Kidney epithelial cell (primary cell): ENCODE data around the gene TSR3. TPM values are rescaled to one million over a fixed set of nuclear protein-coding genes. Genes with fewer than 3 reads are reported as not detected.

Source experiments
- DNase-seq: peaks from one replicate; pipeline ENCODE4 v3.0.0-alpha.2; 2010; ENCODE audit warnings: low read depth
- H3K27me3 ChIP-seq: 2 replicates; pipeline ENCODE4 v1.6.0; 2011; ENCODE audit warnings: low read length; ENCODE audit not compliant: control insufficient read depth, insufficient read depth
- H3K36me3 ChIP-seq: 2 replicates; pipeline ENCODE4 v1.5.1; 2011; ENCODE audit warnings: low read length; ENCODE audit not compliant: control insufficient read depth, insufficient read depth
- H3K4me3 ChIP-seq: 2 replicates; pipeline ENCODE4 v1.5.1; 2011; ENCODE audit warnings: low read depth, mild to moderate bottlenecking, control low read depth, low read length
- CTCF ChIP-seq: IDR thresholded peaks from 2 replicates; pipeline ENCODE4 v1.5.1; 2011; ENCODE audit warnings: mild to moderate bottlenecking, moderate library complexity, low read length, control low read depth, inconsistent platforms; ENCODE audit not compliant: insufficient read depth, poor library complexity, severe bottlenecking
- total RNA-seq: library from RNA; depleted of rRNA; stranded (reverse); fragments of >200 nt; gene quantifications from 2 replicates; pipeline ENCODE4 v1.2.3, GENCODE V29; 2015

TSR3 gene
- total RNA-seq, 1 donor from 2014 or later = 138 TPM

DNA sequence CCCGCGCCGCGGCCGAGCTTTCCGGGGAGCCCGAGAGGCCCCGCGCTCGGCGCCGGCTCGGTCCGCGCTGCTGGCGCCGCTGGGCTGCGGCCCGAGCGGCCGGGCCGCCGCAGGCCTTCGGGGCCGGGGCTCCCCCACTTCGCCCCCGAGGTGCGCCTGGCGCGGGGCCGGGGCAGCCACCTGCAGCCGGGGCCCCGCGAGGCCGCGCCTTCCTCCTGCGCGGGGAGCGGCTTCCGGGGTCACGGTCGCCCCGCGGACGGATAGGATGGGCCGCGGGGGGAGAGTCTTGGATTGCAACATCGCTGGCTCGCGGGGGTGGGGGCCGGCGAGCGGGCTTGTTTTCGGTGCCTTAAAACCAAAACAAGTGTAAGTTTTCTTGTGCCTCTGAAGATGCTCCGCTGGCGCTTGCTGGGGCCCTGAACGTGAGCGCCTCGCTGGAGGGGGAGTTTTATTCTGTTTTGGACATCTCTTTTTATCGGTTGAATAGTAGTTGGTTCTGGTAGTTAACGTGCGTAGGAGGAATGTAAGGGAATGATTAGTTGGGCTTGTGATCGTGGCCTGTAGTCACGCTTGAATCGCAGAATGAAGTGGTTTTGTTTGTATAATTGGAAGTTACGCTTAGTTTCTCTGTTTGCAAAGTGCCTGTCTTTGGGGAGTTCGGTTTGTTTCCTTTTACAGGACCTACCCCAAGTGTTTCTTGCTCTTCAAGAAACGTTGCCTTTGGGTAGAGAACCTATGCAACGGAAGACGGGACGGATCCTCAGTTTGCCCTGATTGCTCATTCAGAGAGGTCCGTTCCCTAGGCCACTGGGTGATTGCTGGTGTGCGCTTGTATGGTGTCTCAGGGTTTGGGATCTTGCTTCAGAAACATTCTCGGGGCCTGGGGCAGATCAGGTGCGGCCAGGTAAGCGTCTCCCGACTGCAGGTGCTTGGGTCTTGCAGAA lies 41.5 kb downstream of the TSR3 start:
- Histone ChIP-seq H3K27me3 (no peaks in the 10 kb centered on the region), H3K4me3 (peak overlapping the region; percentile 87), H3K36me3 (peaks cover 2% of the 10 kb centered on the region)
- no peak for DNase-seq
- TF ChIP-seq CTCF = no peak

- peak; percentile 69 for DNase-seq
- no peak for TF ChIP-seq CTCF
- H3K27me3 ChIP-seq = no peaks in the 10 kb centered on the region
- peaks cover 2% of the 10 kb centered on the region for H3K36me3 ChIP-seq
- peak within 1 kb of the TSS; percentile 87 for H3K4me3 ChIP-seq
Observed at GRCh38 chr16:1308977-1309885, 42.4 kb downstream of the TSR3 start, which contains the start of gene UBE2I. TSS of gene UBE2I (plus strand) at chr16:1309636. CDS start at chr16:1314031, 4,395 bp downstream.

DNA sequence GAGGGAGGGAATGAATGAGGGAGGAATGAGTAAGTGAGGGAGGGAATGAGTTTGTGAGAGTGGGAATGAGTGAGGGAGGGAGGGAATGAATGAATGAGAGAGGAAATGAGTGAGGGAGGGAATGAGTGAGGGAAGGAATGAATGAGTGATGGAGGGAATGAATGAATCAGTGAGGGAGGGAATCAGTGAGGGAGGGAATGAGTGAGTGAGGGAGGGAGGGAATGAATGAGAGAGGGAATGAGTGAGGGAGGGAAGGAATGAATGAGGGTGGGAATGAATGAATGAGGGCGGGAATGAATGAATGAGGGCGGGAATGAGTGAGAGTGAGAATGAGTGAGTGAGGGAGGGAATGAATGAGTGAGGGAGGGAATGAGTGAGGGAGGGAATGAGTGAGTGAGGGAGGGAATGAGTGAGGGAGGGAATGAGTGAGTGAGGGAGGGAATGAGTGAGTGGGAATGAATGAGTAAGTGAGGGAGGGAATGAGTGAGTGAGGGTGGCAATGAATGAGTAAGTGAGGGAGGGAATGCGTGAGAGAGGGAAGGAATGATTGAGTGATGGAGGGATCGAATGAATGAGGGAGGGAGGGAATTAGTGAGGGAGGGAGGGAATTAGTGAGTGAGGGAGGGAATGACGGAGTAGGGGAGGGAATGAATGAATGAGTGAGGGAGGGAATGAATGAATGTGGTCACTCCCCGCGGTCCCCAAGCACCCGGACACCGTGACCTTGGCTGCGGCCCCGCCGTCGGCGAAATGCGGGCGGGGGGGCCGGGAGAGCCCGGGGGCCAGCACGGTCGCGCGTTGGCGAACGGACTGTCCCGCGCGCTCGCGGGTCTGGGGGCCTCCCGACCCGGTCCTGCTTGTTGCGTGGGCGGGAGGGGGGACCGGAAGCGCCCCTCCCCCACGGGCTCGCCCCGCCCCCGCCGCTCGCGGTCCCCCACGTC lies 43.4 kb downstream of the TSR3 start:
- TF ChIP-seq CTCF = no peak
- H3K4me3 ChIP-seq = peak overlapping the region; percentile 58
- H3K36me3 ChIP-seq = peaks cover 2% of the 10 kb centered on the region
- no peak for DNase-seq
- no peaks in the 10 kb centered on the region for H3K27me3 ChIP-seq

DNA sequence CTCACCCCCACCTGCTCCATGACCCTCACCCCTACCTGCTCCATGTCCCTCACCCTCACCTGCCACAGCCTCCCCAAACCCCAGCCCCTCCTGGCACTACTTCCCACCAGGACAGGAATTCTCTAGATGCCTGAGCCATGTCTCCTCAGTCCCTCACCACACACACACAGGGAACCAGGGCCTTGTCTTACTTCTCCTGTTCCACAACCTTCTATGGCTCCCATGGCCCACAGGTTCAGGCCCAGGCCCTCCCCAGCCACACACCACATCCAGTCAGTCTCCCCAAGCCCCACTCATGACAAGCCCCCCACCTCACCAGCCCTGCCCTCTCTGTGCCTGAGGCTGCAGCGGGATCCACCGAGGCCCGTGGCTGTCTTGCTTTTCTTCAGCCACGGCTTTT lies 45.3 kb downstream of the TSR3 start:
- no peaks in the 10 kb centered on the region for H3K27me3 ChIP-seq
- H3K4me3 ChIP-seq = no peak overlapping the region
- H3K36me3 ChIP-seq = no peaks in the 10 kb centered on the region
- no peak for DNase-seq
- no peak for TF ChIP-seq CTCF

DNA sequence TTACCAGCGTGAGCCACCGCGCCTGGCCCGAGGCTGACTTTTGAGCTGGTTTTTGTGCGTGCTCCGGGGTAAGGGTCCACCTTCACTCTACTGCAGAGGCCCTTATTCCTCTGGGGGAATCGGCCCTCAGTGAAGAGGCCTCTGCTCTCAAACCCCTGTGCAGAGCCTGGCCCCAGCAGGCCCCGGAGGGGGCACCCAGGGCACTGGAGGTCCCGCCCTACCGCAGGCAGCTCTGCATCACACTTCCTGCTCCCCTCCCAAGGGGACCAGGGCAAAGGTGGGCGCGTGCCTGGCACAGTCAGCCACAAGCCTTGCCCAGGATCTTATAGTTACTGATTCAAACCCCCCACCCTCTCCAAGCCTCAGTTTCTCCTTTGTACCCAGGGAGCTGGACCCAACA lies 45.9 kb downstream of the TSR3 start:
- Histone ChIP-seq H3K36me3 (no peaks in the 10 kb centered on the region), H3K4me3 (no peak overlapping the region), H3K27me3 (peaks cover 3% of the 10 kb centered on the region)
- TF ChIP-seq CTCF = no peak
- no peak for DNase-seq
